ENCODE results near the gene PDZD8.
A peak's percentile ranks its signal among the peaks of the same experiment; 100 is the strongest.

PDZD8 gene, protein sequence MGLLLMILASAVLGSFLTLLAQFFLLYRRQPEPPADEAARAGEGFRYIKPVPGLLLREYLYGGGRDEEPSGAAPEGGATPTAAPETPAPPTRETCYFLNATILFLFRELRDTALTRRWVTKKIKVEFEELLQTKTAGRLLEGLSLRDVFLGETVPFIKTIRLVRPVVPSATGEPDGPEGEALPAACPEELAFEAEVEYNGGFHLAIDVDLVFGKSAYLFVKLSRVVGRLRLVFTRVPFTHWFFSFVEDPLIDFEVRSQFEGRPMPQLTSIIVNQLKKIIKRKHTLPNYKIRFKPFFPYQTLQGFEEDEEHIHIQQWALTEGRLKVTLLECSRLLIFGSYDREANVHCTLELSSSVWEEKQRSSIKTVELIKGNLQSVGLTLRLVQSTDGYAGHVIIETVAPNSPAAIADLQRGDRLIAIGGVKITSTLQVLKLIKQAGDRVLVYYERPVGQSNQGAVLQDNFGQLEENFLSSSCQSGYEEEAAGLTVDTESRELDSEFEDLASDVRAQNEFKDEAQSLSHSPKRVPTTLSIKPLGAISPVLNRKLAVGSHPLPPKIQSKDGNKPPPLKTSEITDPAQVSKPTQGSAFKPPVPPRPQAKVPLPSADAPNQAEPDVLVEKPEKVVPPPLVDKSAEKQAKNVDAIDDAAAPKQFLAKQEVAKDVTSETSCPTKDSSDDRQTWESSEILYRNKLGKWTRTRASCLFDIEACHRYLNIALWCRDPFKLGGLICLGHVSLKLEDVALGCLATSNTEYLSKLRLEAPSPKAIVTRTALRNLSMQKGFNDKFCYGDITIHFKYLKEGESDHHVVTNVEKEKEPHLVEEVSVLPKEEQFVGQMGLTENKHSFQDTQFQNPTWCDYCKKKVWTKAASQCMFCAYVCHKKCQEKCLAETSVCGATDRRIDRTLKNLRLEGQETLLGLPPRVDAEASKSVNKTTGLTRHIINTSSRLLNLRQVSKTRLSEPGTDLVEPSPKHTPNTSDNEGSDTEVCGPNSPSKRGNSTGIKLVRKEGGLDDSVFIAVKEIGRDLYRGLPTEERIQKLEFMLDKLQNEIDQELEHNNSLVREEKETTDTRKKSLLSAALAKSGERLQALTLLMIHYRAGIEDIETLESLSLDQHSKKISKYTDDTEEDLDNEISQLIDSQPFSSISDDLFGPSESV

DNA sequence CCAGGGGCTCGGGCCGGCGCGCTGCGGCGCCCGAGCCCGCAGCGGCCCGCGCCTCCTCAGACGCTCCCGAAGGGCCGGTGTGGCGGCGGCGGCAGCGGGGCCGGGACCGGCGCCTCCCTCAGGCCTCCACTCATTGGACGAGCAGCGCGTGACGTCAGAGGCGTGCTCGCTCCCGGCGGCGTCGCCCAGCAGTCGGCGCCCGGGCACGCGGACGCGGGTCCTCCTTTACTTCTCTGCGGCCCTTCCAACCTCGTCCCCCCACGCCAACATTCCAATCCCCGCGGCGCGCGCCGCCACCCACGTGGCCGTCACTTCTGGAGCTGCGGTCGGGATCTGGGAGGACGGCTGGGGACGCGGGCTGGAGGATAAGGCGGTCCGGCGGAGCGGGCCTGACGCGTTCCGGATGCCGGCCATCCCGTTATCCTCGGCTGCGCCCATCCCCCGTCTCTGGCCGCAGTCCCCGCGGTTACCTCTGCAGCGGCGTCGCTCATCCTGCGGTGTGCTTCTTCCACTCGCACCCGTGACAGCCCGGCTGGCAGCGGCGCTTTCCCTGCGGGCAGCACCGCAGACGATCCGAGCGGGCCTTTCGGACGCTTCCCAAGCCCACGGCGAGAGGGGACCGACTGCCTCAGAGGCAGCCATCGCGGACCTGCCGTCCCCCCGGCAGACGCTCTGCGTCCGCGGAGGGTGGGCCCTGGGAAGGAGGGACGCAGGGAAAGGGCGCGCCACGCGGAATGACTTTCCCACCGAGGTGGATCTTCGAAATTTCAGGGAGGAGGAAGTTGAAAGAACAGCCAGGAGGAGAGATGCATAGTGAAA lies at the start of gene PDZD8:
TSS of gene PDZD8 (minus strand) at position 81 of the 819 bp plus-strand sequence. CDS start 213 bp downstream, outside the sequence.
- DNase-seq (ENCODE audit: low read depth, low spot score) = peak; percentile 61

DNA sequence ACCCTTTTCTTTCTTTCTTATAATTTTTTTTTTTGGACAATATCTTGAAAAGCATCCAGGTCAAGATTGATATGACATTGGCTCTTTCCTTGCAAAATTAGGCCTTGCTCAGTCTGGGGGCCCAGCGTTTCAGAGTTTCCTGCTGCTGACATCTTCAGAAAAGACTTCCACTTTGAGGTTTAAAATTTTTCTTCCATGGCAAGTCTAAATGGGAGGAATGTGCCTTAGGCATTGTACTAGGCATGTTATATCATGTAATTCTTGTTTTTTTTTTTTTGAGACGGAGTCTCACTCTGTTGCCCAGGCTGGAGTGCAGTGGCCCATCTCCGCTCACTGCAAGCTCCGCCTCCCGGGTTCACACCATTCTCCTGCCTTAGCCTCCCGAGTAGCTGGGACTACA lies 48.9 kb upstream of the PDZD8 start:
- DNase-seq (ENCODE audit: low read depth, low spot score) = no peak

DNA sequence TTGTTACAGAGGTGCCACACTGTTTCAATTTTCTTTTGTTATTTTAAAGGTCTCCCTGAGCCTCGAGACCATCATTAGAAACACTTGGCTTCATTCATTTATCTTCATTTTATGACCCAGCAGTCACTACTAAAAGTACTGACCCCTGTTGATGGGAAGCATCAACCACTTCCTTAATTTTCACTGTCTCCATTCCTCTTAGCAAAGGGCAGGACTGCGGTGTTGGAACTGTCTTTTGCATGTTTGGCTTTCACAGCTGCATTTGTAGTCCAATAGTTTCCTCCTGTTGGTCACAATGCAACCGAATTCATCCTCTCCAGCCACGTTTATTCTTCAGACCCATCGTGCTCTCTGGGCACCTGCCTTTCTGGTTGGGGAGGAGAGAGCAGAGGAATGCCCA lies 46.7 kb upstream of the PDZD8 start:
- DNase-seq (ENCODE audit: low read depth, low spot score) = no peak

DNA sequence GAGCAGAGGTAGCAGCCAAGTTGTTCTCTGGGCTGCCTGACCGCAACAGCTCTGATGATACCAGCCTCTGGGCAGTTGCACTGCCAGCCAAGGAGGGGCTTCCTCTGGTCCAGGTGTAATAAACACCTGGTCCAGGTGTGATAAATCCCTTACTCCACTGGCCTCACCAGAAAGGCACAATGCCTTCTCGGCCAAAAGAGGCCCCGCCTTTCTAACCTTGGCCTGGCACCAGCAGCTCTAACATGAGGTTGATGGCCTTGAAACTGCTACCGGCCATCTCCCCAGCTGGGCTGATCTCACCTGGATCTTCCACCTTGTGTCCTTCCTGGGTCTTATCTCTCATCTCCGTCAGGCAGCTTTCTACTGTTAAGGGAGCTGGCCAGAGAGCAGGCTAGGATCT lies 45.5 kb upstream of the PDZD8 start:
- no peak for DNase-seq (ENCODE audit: low read depth, low spot score)

DNA sequence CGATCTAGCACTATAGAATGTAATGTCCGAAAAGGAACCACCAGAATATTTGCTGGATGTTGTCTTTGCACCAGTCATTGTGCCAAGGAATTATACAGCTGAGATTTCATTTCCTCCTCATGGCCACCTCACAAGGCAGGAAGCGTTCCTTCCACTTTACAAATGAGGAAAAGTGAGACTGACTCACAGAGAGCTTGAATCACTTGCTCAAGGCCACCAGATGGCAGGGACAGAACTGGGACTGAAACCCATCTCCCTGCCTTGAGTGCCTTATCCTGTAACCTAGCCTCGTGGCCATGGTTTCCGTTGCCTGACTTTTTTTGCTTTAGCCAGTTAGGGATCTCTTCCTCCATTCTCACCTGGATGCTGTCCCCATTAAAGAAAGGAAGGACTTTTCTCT lies 44.7 kb upstream of the PDZD8 start:
- no peak for DNase-seq (ENCODE audit: low read depth, low spot score)

DNA sequence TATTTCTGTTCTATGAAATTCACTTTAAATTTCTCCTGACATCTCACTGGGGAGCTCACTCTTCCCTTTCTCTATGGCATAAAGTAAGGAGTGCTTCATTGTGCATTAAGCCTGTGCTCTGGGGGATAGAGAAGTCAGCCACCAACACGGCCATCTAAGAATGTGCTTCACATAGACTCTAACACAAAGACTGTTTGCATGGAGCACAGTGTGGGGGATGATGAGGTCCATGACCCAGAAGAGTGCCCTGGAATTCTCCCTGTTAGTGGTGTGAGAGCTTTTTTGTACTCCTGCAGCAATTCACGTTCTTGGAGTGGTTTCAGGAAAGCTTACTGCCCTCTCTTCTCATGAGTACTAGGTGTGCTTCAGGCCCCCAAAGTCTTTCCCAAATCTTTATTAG lies 43.9 kb upstream of the PDZD8 start:
- DNase-seq (ENCODE audit: low read depth, low spot score) = no peak

DNA sequence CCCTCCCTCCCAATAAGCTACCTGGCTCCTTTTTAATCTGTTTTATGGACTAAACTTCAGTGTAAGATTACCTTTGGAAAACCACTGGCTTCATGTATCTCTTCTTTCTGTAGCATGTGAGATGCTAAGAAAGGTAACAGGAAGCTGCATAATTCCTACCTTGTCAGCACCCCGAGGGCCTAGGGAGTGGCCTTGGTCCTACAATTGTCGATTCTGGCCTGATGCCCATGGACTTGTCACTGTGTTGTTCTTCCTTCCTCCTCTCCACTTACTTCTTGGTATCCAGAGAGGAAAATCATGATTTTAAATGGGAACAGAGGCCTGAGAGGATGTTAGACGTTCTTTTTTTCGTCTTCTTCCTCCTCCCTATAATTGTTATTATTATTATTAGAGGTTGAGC lies 42.9 kb upstream of the PDZD8 start:
- DNase-seq (ENCODE audit: low read depth, low spot score) = no peak

DNA sequence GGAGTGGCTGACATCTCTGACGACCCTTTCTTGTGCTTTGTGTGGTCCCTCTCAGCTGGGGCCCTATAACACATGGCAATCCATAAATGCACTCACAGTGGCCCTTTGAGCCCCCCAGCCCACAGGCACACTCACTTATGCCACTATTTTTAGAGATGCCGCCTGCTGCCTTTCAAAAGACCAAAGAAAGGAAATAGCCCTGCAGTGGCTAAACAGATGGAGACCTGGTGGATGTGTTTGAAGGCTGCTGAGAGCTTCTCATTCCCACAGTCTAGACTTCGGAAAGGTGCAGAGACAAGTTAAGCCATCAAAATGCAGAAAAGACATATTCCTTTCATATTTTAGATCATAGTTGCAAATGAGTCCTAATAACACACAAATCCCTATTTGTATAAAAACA lies 42.0 kb upstream of the PDZD8 start:
- no peak for DNase-seq (ENCODE audit: low read depth, low spot score)

DNA sequence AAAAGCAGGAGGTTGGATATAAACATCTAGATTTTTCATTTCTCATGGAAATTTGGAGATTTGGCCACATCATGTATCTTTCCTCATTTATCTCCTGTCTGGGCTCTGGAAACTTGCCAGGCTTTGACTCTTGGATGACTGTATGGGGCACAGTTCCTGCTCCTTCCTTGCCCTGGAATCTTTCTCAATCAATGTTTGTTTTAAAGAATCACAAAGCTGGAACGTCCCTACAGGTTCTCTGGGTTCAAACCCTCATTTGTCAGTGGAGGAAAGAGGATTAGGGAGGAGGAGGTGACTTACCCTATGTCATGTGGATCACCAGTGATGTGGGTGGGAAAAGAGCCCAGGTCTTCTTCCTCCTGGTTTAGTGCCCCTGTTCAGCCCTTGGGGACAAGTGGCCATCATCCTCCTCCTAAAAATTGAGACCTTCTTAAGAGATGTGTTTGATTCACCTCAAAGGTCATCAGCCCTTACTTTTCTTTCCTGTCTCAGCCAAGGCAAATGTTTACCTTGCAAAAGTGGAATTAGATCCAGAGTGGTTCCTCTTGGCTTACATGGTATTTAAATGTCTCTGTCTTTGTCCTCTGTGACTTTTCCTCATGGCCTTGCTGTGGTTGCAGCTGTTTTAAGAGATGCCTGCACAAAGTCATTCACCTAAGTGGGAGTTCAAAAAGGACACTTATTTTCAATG lies 38.8 kb upstream of the PDZD8 start:
- no peak for DNase-seq (ENCODE audit: low read depth, low spot score)

DNA sequence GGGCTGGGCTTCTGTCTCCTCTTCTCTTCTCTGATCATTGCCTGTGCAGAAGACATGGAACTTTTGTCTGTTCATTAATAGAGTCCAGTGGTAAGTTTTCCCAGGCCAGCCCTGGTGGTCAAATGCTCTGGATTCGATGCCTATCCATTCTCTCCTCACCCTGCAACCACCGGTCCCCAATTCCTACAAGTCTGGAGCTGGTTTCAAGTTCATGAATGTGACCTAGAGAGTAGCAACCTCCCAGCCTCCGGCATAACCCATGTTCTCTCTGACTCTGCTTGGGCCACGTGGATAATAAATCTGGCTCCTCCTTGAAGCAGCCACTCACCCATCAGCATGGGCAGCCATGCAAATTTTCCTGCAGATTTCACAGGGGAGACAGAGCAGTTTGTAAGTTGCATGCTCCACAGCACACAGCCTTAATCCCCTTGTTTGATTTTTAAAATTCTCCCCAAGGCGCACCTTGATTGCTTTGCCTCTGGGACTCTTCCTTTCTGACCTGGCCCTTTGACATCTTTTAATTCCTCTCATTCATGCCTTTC lies 37.3 kb upstream of the PDZD8 start:
- no peak for DNase-seq (ENCODE audit: low read depth, low spot score)

DNA sequence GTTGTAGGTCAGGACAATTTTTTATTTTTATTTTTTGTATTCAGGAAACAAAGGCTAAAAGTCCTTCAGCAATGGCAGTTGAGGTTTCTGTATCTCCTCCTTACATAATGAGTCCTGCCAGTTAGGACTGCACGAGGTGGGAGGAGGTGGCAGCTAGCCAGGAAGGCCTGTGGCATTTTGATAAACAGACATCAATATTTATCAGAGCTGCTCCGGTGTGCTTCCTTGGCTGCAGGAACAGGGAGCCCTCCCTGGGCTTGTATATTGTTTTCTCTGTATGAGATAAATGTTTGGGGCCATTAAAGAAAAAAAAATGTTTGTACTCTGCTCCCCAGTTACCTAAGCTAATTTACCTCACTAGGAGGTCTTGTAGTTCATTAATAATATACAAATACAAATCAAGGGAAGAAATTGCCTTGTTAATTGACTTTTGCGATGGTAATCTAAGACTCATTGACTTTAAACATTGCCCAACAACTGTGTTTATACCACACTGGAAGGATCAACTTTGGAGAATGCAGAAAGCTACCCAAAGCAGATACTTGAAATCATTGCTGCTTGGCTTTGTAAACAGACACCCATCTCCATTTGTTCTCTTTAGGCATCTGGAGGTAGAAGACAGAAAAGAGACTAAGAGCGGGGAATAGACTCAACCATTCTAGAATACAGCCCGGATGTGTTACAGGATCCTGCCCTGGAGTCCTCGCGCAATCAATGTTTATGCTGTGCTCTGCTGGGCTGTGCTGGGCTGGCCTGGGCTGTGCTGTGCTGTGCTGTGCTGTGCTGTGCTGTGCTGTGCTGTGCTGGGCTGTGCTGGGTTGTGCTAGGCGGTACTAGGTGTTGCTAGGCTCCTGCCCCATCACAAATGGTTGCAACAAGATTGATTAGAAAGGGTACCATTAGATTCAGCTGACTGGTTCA lies 36.5 kb upstream of the PDZD8 start:
- DNase-seq (ENCODE audit: low read depth, low spot score) = no peak

DNA sequence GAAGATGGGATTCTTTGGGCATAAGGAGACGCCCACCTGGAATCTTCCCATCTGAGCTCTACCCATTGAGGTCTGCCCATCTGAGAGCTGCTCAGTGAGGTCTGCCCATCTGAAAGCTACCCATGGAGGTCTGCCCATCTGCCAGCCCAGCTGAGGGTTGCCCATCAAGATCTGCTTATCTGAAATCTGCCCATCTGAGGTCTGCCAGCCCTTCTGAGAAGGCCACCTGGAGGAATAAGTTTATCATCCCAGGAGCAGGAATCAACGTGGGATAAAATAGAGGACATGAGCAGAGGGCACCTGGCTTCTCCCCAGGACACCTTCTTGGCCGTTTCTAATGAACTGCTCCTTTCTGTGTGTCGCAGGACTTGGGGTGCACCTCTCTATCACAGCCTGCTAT lies 35.3 kb upstream of the PDZD8 start:
- DNase-seq (ENCODE audit: low read depth, low spot score) = no peak

DNA sequence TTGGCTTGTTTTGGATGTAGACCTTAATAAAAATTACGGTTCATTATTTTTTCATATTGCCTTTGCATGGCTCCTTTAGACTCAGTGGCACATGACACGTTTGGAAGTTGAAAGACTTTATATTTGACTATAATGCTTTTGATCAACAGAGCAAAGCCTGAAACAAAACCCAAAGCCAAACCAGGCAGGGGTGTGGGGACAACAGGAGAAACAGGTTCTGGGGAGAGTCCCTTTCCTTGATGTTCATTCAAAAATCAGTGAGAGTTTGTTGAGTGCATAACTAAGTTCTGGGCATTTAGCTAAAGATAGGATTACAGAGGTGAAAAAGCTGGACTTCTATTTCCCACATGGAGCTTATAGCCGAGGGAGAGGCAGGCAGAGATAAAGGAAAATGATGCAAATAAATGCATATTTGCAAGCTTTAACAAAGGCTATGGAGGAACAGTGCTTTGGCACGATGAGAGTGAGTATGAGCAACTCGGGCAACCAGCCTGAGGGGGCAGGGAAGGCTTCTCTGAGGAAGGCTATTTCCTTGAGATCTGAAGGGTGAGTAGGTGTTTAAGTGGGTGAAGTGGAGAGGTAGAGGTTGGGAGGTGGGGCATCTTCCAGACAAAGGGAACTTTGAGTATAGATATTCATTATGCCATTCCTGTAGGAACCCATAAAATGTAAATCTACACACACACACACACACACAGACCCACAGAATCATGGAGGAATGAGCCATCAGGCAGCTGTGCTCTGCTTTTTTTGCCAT lies 34.5 kb upstream of the PDZD8 start:
- DNase-seq (ENCODE audit: low read depth, low spot score) = no peak

DNA sequence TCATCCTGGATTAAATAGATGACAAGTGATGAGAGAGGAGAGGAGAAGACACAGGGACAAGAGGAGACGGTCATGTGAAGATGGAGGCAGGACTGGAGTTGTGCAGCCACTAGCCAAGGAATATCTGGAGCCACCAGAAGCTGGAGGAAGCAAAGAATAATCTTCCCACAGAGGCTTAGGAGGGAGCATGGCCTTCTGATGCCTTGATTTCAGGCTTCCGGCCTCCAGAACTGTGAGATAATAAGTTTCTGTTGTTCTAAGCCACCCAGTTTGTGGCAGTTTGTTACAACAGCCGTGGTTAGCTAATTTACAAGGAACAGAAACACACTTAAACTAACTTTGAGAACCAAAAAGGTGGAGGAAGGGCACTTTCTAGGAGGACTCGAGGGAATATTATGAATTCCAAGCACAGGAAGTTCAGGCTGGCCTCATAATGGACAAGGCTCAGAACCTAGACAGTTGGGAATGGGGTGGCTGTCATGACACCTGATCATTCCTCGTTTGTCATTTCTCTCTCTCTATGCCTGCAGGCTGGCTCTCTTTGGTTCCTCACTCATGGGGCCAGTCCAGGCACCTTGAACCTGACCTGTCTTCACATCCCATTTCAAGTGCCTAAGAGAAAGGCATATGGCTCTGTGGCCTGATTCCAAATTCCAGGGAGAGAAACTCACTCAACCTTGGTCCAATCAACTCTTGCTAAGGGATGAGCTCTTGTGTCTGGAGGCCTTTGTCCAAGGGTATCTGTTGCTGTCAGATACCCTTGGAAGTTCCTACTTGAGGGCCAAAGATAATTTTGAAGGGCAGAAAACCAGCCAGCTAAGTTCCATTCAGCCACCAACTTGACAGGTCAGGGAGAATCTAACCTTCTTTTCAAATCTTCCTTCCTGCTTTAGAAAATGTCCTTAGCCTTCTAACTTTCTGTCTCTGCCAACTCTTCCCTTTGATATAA lies 33.5 kb upstream of the PDZD8 start:
- DNase-seq (ENCODE audit: low read depth, low spot score) = no peak

DNA sequence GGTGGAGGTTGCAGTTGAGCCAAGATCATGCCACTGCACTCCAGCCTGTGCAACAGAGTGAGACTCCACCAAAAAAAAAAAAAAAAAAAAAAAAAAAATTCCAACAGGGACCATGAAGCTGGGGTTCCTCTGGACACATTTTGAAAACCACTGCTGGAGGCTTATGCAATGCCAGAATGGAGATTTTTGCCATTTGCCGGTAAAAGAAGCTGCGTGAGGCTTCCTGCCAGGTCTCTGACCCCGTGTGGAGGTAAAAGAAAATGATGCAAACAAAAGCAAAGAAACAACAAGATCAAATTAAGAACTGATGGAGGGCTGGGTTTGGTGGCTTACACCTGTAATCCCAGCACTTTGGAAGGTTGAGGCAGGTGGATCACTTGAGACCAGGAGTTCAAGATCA lies 30.5 kb upstream of the PDZD8 start:
- DNase-seq (ENCODE audit: low read depth, low spot score) = no peak

DNA sequence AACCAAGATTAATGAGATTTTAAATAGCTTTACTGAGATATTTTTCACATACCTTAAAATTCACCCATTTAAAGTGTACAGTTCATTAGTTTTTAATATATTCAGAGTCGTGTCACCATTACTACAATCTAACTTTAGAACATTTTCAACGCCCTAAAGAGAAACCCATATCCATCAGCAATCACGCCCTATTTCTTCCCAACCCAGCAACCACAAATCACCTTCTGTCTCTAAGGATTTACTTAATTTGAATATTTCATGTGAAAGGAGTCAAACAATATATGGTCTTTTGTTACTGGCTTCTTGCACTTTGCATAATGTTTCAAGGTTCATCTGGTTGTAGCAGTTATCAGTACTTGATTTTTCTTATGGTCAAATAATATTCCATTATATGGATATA lies 25.1 kb upstream of the PDZD8 start:
- no peak for DNase-seq (ENCODE audit: low read depth, low spot score)

DNA sequence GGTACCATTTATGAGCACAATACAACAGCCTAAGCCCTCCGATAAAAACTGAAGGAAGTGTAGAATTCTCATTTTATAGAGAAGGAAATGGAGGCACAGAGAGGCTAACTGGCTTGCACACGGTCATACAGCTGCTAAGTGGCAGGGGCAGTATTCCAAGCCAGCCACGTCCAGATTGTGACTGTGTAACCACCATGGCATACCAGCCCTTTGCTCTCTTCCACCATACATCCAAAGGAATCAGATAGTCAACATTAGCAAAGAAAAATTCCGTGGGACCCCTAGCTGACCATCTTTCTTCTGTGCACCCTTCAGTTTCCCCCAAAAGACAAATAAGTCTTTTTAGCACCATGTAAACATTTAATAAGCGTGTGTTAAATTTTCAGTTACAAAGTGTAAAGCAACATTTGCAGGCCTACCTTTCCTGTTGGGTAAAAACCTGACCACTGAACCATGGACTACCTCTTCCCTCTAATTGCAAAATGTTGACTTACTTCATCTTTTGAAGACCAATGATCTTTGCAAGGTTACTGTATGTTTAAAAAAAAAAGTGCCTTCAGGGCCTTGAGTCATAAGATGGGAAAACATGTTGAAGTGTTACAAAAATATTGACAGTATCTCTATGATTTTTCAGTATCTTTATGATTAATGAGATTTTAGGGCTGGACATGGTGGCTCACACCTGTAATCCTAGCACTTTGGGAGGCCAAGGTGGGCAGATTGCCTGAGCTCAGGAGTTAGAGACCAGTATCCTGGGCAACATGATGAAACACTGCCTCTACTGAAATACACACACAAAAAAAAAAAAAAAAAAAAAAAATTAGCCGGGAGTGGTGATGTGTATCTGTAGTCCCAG lies 24.3 kb upstream of the PDZD8 start:
- no peak for DNase-seq (ENCODE audit: low read depth, low spot score)

Measured in brain pericyte (primary cell).